Hepatocyte (in vitro differentiated cells): ENCODE data around the gene PRPF38A. TPM values are rescaled to one million over a fixed set of nuclear protein-coding genes. Genes with fewer than 3 reads are reported as not detected.

Source experiments
- DNase-seq: peaks from one replicate; pipeline ENCODE4 v3.0.0-alpha.2; 2016; ENCODE audit warnings: low spot score
- H2AFZ ChIP-seq: fragments of 200-600 bp; sonication (generic); 2 replicates; pipeline ENCODE4 v1.6.0; 2016; ENCODE audit warnings: antibody characterized with exemption, mild to moderate bottlenecking
- H3K27ac ChIP-seq: fragments of 200-600 bp; sonication (generic); 2 replicates; pipeline ENCODE4 v1.5.1; 2016; ENCODE audit warnings: mild to moderate bottlenecking
- H3K27me3 ChIP-seq: fragments of 200-600 bp; sonication (generic); 2 replicates; pipeline ENCODE4 v1.6.1; 2016
- H3K36me3 ChIP-seq: fragments of 200-600 bp; sonication (generic); replicated peaks from 2 replicates; pipeline ENCODE4 v1.5.1; 2016; ENCODE audit warnings: low read depth; ENCODE audit not compliant: insufficient read depth
- H3K4me1 ChIP-seq: fragments of 200-600 bp; sonication (generic); 2 replicates; pipeline ENCODE4 v1.5.1; 2016; ENCODE audit warnings: mild to moderate bottlenecking, moderate library complexity; ENCODE audit not compliant: insufficient read depth
- H3K4me2 ChIP-seq: fragments of 200-600 bp; sonication (generic); 2 replicates; pipeline ENCODE4 v1.6.0; 2016
- H3K4me3 ChIP-seq: fragments of 200-600 bp; sonication (generic); 2 replicates; pipeline ENCODE4 v1.5.1; 2016; ENCODE audit warnings: mild to moderate bottlenecking
- H3K79me2 ChIP-seq: fragments of 200-600 bp; sonication (generic); 2 replicates; pipeline ENCODE4 v1.6.0; 2017; ENCODE audit warnings: mild to moderate bottlenecking
- H3K9me2 ChIP-seq: fragments of 200-600 bp; sonication (generic); replicated peaks from 2 replicates; pipeline ENCODE4 v1.6.0; 2017; ENCODE audit warnings: mild to moderate bottlenecking; ENCODE audit not compliant: insufficient read depth
- H3K9me3 ChIP-seq: fragments of 200-600 bp; sonication (generic); 2 replicates; pipeline ENCODE4 v1.5.1; 2016; ENCODE audit warnings: low read depth, mild to moderate bottlenecking
- H4K20me1 ChIP-seq: fragments of 200-600 bp; sonication (generic); 2 replicates; pipeline ENCODE4 v1.6.0; 2016; ENCODE audit warnings: mild to moderate bottlenecking; ENCODE audit not compliant: insufficient read depth, poor library complexity, severe bottlenecking
- CTCF ChIP-seq: fragments of 200-600 bp; sonication (generic); IDR thresholded peaks from 2 replicates; pipeline ENCODE4 v1.5.1; 2016; ENCODE audit warnings: antibody characterized with exemption, mild to moderate bottlenecking; ENCODE audit not compliant: poor library complexity
- EZH2 ChIP-seq: fragments of 200-600 bp; sonication (generic); IDR thresholded peaks from 2 replicates; pipeline ENCODE4 v1.6.1; 2016; ENCODE audit warnings: antibody characterized with exemption, mild to moderate bottlenecking, borderline replicate concordance
- EZH2phosphoT487 ChIP-seq: fragments of 200-600 bp; sonication (generic); IDR thresholded peaks from one replicate; pipeline ENCODE4 v1.6.1; 2018; ENCODE audit warnings: antibody characterized with exemption, mild to moderate bottlenecking, low read depth, moderate library complexity; ENCODE audit not compliant: unreplicated experiment, severe bottlenecking
- WGBS: methylation state at CpG from one replicate; pipeline ENCODE4 v1.1.6; 2016; ENCODE audit warnings: low lambda C conversion rate; ENCODE audit errors: missing lambda C conversion rate; 5-methylcytosine and 5-hydroxymethylcytosine counted together
- polyA plus RNA-seq: library from polyadenylated mRNA; unstranded; fragments of >200 nt; fragmentation: Nextera tagmentation; extraction: Ambion mirVana; gene quantifications from 2 replicates; pipeline ENCODE4 v1.2.1, GENCODE V29; 2016
- total RNA-seq: library from RNA; depleted of rRNA; stranded (reverse); fragments of >200 nt; gene quantifications from 2 replicates; pipeline ENCODE4 v1.2.3, GENCODE V29; 2014

The PRPF38A gene
- total and polyA plus RNA-seq, 2 experiments from 2014 or later = 13.8 to 23.8 TPM

- Histone ChIP-seq H3K9me2 (no peaks in the 10 kb centered on the region), H2AFZ (no peak overlapping the region), H3K9me3 (no peaks in the 10 kb centered on the region), H4K20me1 (no peaks in the 10 kb centered on the region), H3K27me3 (no peaks in the 10 kb centered on the region), H3K4me3 (no peak overlapping the region), H3K27ac (no peak overlapping the region), H3K4me1 (no peaks in the 10 kb centered on the region), H3K36me3 (no peaks in the 10 kb centered on the region), H3K4me2 (no peak overlapping the region), H3K79me2 (no peaks in the 10 kb centered on the region)
- TF ChIP-seq EZH2phosphoT487 (no peak), EZH2 (no peak), CTCF (no peak)
- no peak for DNase-seq
- WGBS = 93% methylated on average over 7 of the region's 7 CpGs
These were observed 32.4 kb downstream of the PRPF38A start for GRCh38 chr1:52436817-52437216.

- Histone ChIP-seq H3K79me2 (no peaks in the 10 kb centered on the region), H3K9me2 (no peaks in the 10 kb centered on the region), H3K27me3 (no peaks in the 10 kb centered on the region), H3K9me3 (no peaks in the 10 kb centered on the region), H3K4me3 (no peak overlapping the region), H3K4me2 (no peak overlapping the region), H2AFZ (no peak overlapping the region), H4K20me1 (no peaks in the 10 kb centered on the region), H3K27ac (no peak overlapping the region), H3K4me1 (no peaks in the 10 kb centered on the region), H3K36me3 (no peaks in the 10 kb centered on the region)
- TF ChIP-seq CTCF = no peak
- WGBS = 98% methylated on average over 4 of the region's 4 CpGs
- no peak for DNase-seq
These were observed 35.6 kb downstream of the PRPF38A start for GRCh38 chr1:52439976-52440375.

- no peak overlapping the region for H3K4me2 ChIP-seq
- DNase-seq = no peak
- no peaks in the 10 kb centered on the region for H3K4me1 ChIP-seq
- H4K20me1 ChIP-seq = no peaks in the 10 kb centered on the region
- TF ChIP-seq CTCF = no peak
- no peak for TF ChIP-seq EZH2
- TF ChIP-seq EZH2phosphoT487 = no peak
- H3K36me3 ChIP-seq = no peaks in the 10 kb centered on the region
- H3K9me3 ChIP-seq = no peaks in the 10 kb centered on the region
- no peak overlapping the region for H3K27ac ChIP-seq
- no peak overlapping the region for H3K4me3 ChIP-seq
- no peak overlapping the region for H2AFZ ChIP-seq
- no peaks in the 10 kb centered on the region for H3K9me2 ChIP-seq
- WGBS = 91% methylated on average over 2 of the region's 2 CpGs
- peaks cover under 1% of the 10 kb centered on the region for H3K79me2 ChIP-seq
- no peaks in the 10 kb centered on the region for H3K27me3 ChIP-seq
These were observed 40.1 kb downstream of the PRPF38A start for GRCh38 chr1:52444463-52444862.

- Histone ChIP-seq H3K4me2 (no peak overlapping the region), H3K9me2 (no peaks in the 10 kb centered on the region), H3K36me3 (no peaks in the 10 kb centered on the region), H3K27ac (no peak overlapping the region), H4K20me1 (no peaks in the 10 kb centered on the region), H3K79me2 (peaks cover 6% of the 10 kb centered on the region), H3K4me1 (no peaks in the 10 kb centered on the region), H2AFZ (no peak overlapping the region), H3K27me3 (no peaks in the 10 kb centered on the region), H3K9me3 (no peaks in the 10 kb centered on the region), H3K4me3 (no peak overlapping the region)
- WGBS = 94% methylated on average over 1 of the region's 1 CpG
- TF ChIP-seq CTCF = no peak
- TF ChIP-seq EZH2 = no peak
- TF ChIP-seq EZH2phosphoT487 = no peak
- no peak for DNase-seq
These were observed 49.7 kb downstream of the PRPF38A start for GRCh38 chr1:52454127-52454526.
